Natural killer cell (primary cell): ENCODE data around the gene PSME1. TPM values are rescaled to one million over a fixed set of nuclear protein-coding genes. Genes with fewer than 3 reads are reported as not detected.

Experiments used
- ATAC-seq, 3 donors: fragments of 150-1000 bp in 2 of 3; fragments of 200-7000 bp in 1 of 3; cut with Tn5 transposase; 1 replicate in 1 of 3; 2 replicates in 2 of 3; pipeline ENCODE4 v1.10.0; 2021; ENCODE audit warnings: mild to moderate bottlenecking in 2 of 3, moderate library complexity in 2 of 3
- DNase-seq, 2 donors: peaks; one replicate each; pipeline versions ENCODE4 v3.0.0 to v3.0.0-alpha.2; 2013 to 2021; ENCODE audit warnings: mixed read lengths in 1 of 2
- H3K27ac ChIP-seq: one replicate; pipeline ENCODE4 v1.5.1; 2013; ENCODE audit warnings: mild to moderate bottlenecking, low read length
- H3K27me3 ChIP-seq: one replicate; pipeline ENCODE4 v1.6.1; 2013; ENCODE audit warnings: low read length; ENCODE audit not compliant: control insufficient read depth, insufficient read depth
- H3K36me3 ChIP-seq: one replicate; pipeline ENCODE4 v1.6.1; 2013; ENCODE audit warnings: low read length; ENCODE audit not compliant: control insufficient read depth, insufficient read depth
- H3K4me1 ChIP-seq: one replicate; pipeline ENCODE4 v1.6.1; 2013; ENCODE audit warnings: low read length; ENCODE audit not compliant: control insufficient read depth, insufficient read depth
- H3K4me3 ChIP-seq: one replicate; pipeline ENCODE4 v1.5.1; 2013; ENCODE audit warnings: low read length
- H3K9me3 ChIP-seq: one replicate; pipeline ENCODE4 v1.6.1; 2013; ENCODE audit warnings: low read length; ENCODE audit not compliant: control insufficient read depth, insufficient read depth
- H3K27ac Mint-ChIP-seq, 2 donors: one replicate each; pipeline ENCODE4 v1.8.0; 2022; ENCODE audit warnings: mild to moderate bottlenecking in 2 of 2, mixed read lengths in 2 of 2, moderate library complexity in 1 of 2
- H3K27me3 Mint-ChIP-seq, 2 donors: one replicate each; pipeline ENCODE4 v1.8.0; 2022; ENCODE audit warnings: low read depth in 2 of 2, mixed read lengths in 2 of 2
- H3K36me3 Mint-ChIP-seq: one replicate; pipeline ENCODE4 v1.8.0; 2022; ENCODE audit warnings: mixed read lengths
- H3K4me1 Mint-ChIP-seq, 2 donors: one replicate each; pipeline ENCODE4 v1.8.0; 2022; ENCODE audit warnings: mixed read lengths in 2 of 2
- H3K4me3 Mint-ChIP-seq: one replicate; pipeline ENCODE4 v1.8.0; 2022; ENCODE audit warnings: mild to moderate bottlenecking, moderate library complexity, mixed read lengths
- H3K9me3 Mint-ChIP-seq, 2 donors: one replicate each; pipeline ENCODE4 v1.8.0; 2022; ENCODE audit warnings: mixed read lengths in 2 of 2
- WGBS: methylation state at CpG from one replicate; pipeline ENCODE4 v1.1.7; 2013; ENCODE audit warnings: missing lambda C conversion rate; ENCODE audit not compliant: insufficient coverage; 5-methylcytosine and 5-hydroxymethylcytosine counted together
- intact Hi-C: fragments of 100-400 bp; cut with micrococcal nuclease; formaldehyde crosslinking; loops from one replicate; pipeline ENCODE4 v1.14.2; 2022
- total RNA-seq, 4 donors: library from RNA; stranded (reverse); fragments of 120-200 nt in 1 of 4; gene quantifications; one replicate each; pipeline versions ENCODE4 v1.2.3 to v1.2.4, GENCODE V29; 2013 to 2022
- TF ChIP-seq, protein P1 (sequence below): fragments of 200-600 bp; IDR thresholded peaks from one replicate; pipeline ENCODE4 v1.8.0; 2022; ENCODE audit warnings: antibody characterized with exemption

Gene PSME1
- total RNA-seq, 3 donors from 2014 or later (not counting 1 experiment from before 2014, with no cell fraction given) = 315 to 345 (median 318) TPM

DNA sequence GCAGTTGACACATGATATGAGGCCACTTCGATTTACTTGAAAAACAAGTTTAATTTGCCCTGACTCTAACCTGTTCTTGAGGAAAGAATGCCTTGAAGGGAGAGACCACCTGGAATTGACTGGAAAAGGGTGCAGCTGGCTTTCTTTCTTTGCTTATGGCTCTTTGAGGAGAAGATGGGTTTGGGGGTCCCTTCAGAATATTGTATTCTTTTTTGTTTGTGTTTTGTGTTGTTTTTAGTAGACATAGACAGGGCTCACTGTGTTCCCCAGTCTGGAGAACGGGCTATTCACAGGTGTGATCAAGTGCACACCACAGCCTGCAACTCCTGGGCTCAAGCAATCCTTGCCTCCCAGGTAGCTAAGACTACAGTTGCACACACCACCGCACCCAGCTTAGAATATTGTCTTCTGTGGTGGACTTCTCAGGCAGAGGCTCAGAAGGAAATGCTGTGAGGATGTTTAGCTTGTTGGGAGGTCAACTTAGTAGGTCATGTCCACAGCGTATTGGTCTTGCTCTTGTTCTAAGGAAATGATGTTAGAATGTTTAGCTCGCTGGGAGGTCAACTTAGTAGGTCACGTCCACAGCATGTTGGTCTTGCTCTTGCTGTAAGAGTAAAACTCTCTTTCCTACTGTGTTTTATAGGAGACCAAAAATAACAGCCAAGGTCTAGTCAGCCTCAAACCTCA lies 19.7 kb upstream of the PSME1 start:
- no peaks in the 10 kb centered on the region for H3K27me3 Mint-ChIP-seq
- peaks cover 6% of the 10 kb centered on the region for H3K36me3 Mint-ChIP-seq
- ATAC-seq (no peak), DNase-seq (no peak)
- Histone ChIP-seq H3K9me3 (no peaks in the 10 kb centered on the region), H3K27me3 (no peaks in the 10 kb centered on the region), H3K36me3 (peaks cover 39% of the 10 kb centered on the region), H3K4me1 (peaks cover 24% of the 10 kb centered on the region), H3K27ac (no peak overlapping the region), H3K4me3 (peak overlapping the region; percentile 62)
- WGBS = 66% methylated on average over 6 of the region's 6 CpGs
- peak overlapping the region; percentile 99 for H3K4me3 Mint-ChIP-seq
- H3K9me3 Mint-ChIP-seq = no peaks in the 10 kb centered on the region
- peak overlapping the region; percentile 96 to 99 for H3K27ac Mint-ChIP-seq
- TF ChIP-seq, protein P1, sequence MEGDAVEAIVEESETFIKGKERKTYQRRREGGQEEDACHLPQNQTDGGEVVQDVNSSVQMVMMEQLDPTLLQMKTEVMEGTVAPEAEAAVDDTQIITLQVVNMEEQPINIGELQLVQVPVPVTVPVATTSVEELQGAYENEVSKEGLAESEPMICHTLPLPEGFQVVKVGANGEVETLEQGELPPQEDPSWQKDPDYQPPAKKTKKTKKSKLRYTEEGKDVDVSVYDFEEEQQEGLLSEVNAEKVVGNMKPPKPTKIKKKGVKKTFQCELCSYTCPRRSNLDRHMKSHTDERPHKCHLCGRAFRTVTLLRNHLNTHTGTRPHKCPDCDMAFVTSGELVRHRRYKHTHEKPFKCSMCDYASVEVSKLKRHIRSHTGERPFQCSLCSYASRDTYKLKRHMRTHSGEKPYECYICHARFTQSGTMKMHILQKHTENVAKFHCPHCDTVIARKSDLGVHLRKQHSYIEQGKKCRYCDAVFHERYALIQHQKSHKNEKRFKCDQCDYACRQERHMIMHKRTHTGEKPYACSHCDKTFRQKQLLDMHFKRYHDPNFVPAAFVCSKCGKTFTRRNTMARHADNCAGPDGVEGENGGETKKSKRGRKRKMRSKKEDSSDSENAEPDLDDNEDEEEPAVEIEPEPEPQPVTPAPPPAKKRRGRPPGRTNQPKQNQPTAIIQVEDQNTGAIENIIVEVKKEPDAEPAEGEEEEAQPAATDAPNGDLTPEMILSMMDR = no peak
- intact Hi-C loops = no loop called here
- H3K4me1 Mint-ChIP-seq = peaks cover 22 to 27% of the 10 kb centered on the region in 2 donors

DNA sequence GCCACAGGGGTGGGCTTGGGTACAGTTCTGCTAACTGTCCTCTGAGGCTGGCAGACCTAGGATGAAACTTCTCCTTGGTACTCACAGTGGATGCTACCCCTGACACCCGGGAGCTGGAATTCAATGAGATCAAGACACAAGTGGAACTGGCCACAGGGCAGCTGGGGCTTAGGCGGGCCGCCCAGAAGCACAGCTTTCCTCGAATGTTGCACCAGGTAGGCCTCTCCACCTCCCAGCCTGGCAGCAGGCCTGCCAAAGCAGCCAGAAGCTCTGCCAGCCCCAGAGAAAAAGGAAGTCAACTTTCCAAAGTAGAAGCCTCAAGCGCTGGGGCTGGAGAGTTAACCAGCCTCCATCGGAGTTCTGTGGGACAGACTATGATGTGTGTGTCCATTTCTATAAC lies 18.8 kb upstream of the PSME1 start:
- H3K27ac ChIP-seq = no peak overlapping the region
- intact Hi-C loops = no loop called here
- DNase-seq (no peak), ATAC-seq (no peak)
- no peaks in the 10 kb centered on the region for H3K9me3 ChIP-seq
- no peaks in the 10 kb centered on the region for H3K9me3 Mint-ChIP-seq
- no peaks in the 10 kb centered on the region for H3K27me3 Mint-ChIP-seq
- peaks cover 22 to 27% of the 10 kb centered on the region in 2 donors for H3K4me1 Mint-ChIP-seq
- WGBS = 92% methylated on average over 6 of the region's 6 CpGs
- no peak overlapping the region for H3K4me3 ChIP-seq
- peaks cover 6% of the 10 kb centered on the region for H3K36me3 Mint-ChIP-seq
- no peak overlapping the region for H3K27ac Mint-ChIP-seq
- H3K4me1 ChIP-seq = peaks cover 24% of the 10 kb centered on the region
- H3K36me3 ChIP-seq = peaks cover 46% of the 10 kb centered on the region
- no peak overlapping the region for H3K4me3 Mint-ChIP-seq
- H3K27me3 ChIP-seq = no peaks in the 10 kb centered on the region
- TF ChIP-seq, protein P1 = no peak

DNA sequence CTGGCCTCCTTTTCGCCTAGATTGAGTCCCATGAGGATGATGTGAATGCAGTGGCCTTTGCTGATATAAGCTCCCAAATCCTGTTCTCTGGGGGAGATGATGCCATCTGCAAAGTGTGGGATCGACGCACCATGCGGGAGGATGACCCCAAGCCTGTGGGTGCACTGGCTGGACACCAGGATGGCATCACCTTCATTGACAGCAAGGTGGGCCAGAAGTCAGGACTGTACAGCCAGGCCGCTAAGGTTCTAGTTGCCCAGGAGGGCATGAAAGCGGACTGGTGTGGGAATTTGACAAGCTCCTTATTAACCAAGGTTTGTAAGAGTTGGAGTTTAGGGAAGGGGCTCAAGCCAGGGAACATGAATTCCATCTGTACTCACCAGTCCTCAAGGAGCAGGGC lies 16.3 kb upstream of the PSME1 start:
- Mint-ChIP-seq H3K9me3 (no peaks in the 10 kb centered on the region), H3K4me1 (peaks cover 22 to 25% of the 10 kb centered on the region in 2 donors), H3K4me3 (no peak overlapping the region), H3K27ac (no peak overlapping the region), H3K36me3 (peaks cover 6% of the 10 kb centered on the region), H3K27me3 (no peaks in the 10 kb centered on the region)
- intact Hi-C loops = no loop called here
- Histone ChIP-seq H3K27ac (no peak overlapping the region), H3K36me3 (peaks cover 56% of the 10 kb centered on the region), H3K9me3 (no peaks in the 10 kb centered on the region), H3K4me3 (no peak overlapping the region), H3K27me3 (no peaks in the 10 kb centered on the region), H3K4me1 (peaks cover 16% of the 10 kb centered on the region)
- 99% methylated on average over 6 of the region's 6 CpGs for WGBS
- TF ChIP-seq, protein P1 = no peak
- ATAC-seq (no peak), DNase-seq (no peak)

DNA sequence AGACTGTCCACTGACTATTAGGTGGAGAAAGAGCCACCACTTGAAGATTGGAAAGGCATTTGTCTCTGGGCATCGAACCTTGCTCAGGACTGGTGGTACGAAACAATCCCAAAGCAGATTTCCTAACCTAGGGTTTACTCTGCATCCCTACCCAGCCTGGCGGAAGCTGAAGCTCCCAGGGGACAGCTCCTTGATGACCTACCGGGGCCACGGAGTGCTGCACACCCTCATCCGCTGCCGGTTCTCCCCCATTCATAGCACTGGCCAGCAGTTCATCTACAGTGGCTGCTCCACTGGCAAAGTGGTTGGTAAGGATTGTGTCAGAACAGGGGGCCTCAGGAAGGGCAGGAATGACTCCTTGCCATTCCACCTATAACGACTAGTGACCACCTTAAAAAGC lies 14.8 kb upstream of the PSME1 start:
- Histone ChIP-seq H3K9me3 (no peaks in the 10 kb centered on the region), H3K27me3 (no peaks in the 10 kb centered on the region), H3K4me3 (no peak overlapping the region), H3K4me1 (peaks cover 7% of the 10 kb centered on the region), H3K27ac (no peak overlapping the region), H3K36me3 (peaks cover 56% of the 10 kb centered on the region)
- no peaks in the 10 kb centered on the region for H3K9me3 Mint-ChIP-seq
- DNase-seq = no peak
- 99% methylated on average over 5 of the region's 8 CpGs for WGBS
- peaks cover 7 to 10% of the 10 kb centered on the region in 2 donors for H3K4me1 Mint-ChIP-seq
- TF ChIP-seq, protein P1 = no peak
- H3K27me3 Mint-ChIP-seq = no peaks in the 10 kb centered on the region
- H3K36me3 Mint-ChIP-seq = peaks cover 6% of the 10 kb centered on the region
- intact Hi-C loops = no loop called here
- no peak overlapping the region for H3K4me3 Mint-ChIP-seq
- H3K27ac Mint-ChIP-seq = no peak overlapping the region
- no peak for ATAC-seq
